Measurements from ENCODE around the gene ADAM33.

DNA sequence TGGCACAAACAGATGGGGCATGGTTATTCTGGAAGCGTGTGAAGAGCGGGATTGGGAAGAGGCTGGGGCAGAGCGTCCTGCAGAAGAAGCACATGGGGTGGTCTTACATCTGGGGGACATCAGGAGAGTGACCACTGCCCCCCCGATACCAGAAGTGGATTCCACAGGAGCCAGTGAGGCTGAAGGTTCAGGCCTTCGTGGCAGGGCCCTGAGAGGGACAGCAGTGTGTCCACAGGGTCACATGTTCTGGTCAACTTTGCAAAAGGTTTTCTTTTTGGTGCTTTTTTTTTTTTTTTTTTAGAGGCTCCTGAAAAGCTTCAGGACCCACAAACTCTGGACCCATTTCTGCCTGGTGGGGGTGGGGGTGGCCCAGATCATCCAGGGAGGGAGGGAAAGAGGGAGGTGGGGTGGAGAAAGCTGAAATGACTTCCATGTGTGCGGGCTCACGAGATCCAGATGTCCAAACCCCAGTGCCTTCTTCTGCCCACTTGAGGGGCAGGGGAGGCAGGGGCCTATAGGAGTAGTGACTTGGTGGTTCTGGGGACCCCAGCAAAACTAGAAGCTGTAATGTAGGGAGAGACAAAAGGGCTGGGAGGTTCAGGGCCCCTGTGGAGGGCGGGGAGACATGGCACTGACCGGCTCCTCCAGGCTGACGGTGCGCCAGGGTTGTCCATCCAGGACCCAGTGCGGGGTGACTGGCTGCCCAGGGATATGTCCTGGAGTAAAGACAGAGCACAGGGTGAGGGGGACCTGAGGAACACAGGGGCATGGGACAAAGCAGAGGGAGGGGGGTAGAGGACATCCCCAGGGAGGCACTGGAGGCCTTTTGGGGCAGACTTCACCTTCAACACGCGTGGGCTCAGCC lies 2.7 kb downstream of the ADAM33 start:
- TF ChIP-seq, protein P1, sequence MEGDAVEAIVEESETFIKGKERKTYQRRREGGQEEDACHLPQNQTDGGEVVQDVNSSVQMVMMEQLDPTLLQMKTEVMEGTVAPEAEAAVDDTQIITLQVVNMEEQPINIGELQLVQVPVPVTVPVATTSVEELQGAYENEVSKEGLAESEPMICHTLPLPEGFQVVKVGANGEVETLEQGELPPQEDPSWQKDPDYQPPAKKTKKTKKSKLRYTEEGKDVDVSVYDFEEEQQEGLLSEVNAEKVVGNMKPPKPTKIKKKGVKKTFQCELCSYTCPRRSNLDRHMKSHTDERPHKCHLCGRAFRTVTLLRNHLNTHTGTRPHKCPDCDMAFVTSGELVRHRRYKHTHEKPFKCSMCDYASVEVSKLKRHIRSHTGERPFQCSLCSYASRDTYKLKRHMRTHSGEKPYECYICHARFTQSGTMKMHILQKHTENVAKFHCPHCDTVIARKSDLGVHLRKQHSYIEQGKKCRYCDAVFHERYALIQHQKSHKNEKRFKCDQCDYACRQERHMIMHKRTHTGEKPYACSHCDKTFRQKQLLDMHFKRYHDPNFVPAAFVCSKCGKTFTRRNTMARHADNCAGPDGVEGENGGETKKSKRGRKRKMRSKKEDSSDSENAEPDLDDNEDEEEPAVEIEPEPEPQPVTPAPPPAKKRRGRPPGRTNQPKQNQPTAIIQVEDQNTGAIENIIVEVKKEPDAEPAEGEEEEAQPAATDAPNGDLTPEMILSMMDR (conservative IDR thresholded peaks at IDR 0.05; ENCODE audit: low read depth in 2 of 2), result no peak
- TF ChIP-seq POLR2AphosphoS5 (IDR thresholded peaks at IDR 0.05; ENCODE audit: low read depth) (no peak), ZNF331 (CRISPR knock-in tag; IDR thresholded peaks at IDR 0.05; ENCODE audit: low read depth) (no peak), EZH2 (IDR thresholded peaks at IDR 0.05; ENCODE audit: low read depth, unreplicated experiment) (no peak), CREB1 (CRISPR knock-in tag; IDR thresholded peaks at IDR 0.05; ENCODE audit: low read depth) (no peak)
- TF ChIP-seq, protein P2, sequence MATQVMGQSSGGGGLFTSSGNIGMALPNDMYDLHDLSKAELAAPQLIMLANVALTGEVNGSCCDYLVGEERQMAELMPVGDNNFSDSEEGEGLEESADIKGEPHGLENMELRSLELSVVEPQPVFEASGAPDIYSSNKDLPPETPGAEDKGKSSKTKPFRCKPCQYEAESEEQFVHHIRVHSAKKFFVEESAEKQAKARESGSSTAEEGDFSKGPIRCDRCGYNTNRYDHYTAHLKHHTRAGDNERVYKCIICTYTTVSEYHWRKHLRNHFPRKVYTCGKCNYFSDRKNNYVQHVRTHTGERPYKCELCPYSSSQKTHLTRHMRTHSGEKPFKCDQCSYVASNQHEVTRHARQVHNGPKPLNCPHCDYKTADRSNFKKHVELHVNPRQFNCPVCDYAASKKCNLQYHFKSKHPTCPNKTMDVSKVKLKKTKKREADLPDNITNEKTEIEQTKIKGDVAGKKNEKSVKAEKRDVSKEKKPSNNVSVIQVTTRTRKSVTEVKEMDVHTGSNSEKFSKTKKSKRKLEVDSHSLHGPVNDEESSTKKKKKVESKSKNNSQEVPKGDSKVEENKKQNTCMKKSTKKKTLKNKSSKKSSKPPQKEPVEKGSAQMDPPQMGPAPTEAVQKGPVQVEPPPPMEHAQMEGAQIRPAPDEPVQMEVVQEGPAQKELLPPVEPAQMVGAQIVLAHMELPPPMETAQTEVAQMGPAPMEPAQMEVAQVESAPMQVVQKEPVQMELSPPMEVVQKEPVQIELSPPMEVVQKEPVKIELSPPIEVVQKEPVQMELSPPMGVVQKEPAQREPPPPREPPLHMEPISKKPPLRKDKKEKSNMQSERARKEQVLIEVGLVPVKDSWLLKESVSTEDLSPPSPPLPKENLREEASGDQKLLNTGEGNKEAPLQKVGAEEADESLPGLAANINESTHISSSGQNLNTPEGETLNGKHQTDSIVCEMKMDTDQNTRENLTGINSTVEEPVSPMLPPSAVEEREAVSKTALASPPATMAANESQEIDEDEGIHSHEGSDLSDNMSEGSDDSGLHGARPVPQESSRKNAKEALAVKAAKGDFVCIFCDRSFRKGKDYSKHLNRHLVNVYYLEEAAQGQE (IDR thresholded peaks at IDR 0.05; ENCODE audit: unreplicated experiment), result no peak
